AG04449 (cell line): ENCODE data around the gene SCLT1.

Source experiments
- CTCF ChIA-PET: fragments of 350-600 bp; formaldehyde crosslinking; extraction: SDS; loops from one replicate; lab custom pipeline; 2021; ENCODE audit warnings: antibody characterized with exemption; lab: Yijun Ruan, JAX
- POLR2A ChIA-PET: fragments of 400-600, 350-600 bp; formaldehyde crosslinking; extraction: SDS; loops from one replicate; lab custom pipeline; 2020; ENCODE audit warnings: antibody characterized with exemption, inconsistent platforms; lab: Yijun Ruan, JAX
- DNase-seq: peaks from one replicate; pipeline ENCODE4 v3.0.0-alpha.2; 2010; ENCODE audit warnings: low read depth, low spot score
- H3K4me3 ChIP-seq: 2 replicates; pipeline ENCODE4 v1.5.1; 2011; ENCODE audit warnings: low read depth, mild to moderate bottlenecking, control low read depth, low read length
- TF ChIP-seq, protein P1 (sequence below): IDR thresholded peaks from one replicate; pipeline ENCODE4 v1.5.1; 2011; ENCODE audit warnings: mild to moderate bottlenecking, moderate library complexity, low read length, control low read depth, inconsistent platforms; ENCODE audit not compliant: insufficient read depth; ENCODE audit errors: missing control alignments

SCLT1 gene

DNA sequence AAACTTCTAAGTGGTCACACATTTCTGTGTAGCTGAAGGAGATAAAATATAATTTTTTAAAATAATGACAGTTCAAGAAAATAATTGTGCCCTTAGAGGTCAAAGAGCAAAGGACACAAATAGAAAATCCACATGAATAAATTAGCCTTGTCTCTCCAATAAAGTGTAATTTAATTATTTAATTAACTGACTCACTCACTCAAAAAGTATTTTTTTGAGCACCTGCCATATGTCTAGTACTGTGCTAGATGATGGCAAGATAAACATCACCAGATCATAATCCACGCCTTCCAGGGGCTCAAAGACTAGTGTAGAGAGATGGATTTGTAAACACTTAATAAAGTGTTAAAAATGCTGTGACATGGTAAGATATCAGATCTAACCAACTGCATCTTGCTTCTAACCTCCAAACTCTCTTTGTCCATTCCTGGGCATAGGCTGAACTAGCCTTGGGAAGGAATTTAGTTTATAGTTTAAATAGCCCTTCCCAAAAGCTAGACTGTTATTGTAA is 112.5 kb downstream of the SCLT1 start:
- ChIA-PET CTCF (no interaction called here), POLR2A (no interaction called here)
- TF ChIP-seq, protein P1, sequence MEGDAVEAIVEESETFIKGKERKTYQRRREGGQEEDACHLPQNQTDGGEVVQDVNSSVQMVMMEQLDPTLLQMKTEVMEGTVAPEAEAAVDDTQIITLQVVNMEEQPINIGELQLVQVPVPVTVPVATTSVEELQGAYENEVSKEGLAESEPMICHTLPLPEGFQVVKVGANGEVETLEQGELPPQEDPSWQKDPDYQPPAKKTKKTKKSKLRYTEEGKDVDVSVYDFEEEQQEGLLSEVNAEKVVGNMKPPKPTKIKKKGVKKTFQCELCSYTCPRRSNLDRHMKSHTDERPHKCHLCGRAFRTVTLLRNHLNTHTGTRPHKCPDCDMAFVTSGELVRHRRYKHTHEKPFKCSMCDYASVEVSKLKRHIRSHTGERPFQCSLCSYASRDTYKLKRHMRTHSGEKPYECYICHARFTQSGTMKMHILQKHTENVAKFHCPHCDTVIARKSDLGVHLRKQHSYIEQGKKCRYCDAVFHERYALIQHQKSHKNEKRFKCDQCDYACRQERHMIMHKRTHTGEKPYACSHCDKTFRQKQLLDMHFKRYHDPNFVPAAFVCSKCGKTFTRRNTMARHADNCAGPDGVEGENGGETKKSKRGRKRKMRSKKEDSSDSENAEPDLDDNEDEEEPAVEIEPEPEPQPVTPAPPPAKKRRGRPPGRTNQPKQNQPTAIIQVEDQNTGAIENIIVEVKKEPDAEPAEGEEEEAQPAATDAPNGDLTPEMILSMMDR = no peak
- no peak for DNase-seq
- no peak overlapping the region for H3K4me3 ChIP-seq

DNA sequence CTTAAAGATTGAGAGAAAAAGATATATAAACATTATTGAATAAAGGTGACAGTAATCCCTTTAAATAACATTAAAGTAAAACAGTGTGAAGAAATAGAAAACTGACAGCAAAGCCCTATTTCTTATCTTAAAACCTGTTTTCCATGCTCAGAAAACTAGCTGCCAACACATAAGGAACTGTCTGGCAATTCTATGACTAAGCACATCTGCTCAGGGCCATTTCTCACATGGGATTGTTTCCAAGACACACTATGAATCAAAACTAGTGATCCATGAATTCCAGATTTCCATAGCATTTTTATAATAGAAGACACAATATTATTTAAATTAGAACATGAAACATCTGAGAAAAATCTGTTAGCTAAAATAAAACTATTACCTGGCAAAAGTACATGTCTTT is 113.4 kb downstream of the SCLT1 start:
- peak; percentile 54 for DNase-seq
- no peak overlapping the region for H3K4me3 ChIP-seq
- POLR2A ChIA-PET = no interaction called here
- CTCF ChIA-PET = interaction anchor here (1.0 kb wide), 1 partner anchor 49 kb away, joined by 3 read pairs; no protein-coding TSS in a partner anchor
- TF ChIP-seq, protein P1 = no peak

DNA sequence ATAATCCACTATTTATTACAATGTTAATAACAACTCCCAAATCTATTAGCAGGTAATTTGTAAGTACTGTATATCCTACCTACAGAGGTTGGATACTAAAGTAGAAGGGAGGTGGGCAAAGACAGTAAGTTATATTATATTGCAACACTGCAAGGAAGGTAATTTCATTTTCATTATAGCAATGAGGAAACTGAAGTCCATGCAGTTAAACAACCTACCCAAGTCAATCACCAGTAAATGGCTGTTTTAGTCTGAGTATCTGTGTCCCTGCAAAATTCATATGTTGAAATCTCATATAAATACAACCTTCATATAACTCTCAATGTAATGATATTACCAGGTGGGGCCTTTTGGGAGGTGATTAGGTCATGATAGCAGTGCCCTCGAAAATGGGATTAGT is 114.4 kb downstream of the SCLT1 start:
- TF ChIP-seq, protein P1 = no peak
- no peak for DNase-seq
- H3K4me3 ChIP-seq = no peak overlapping the region
- CTCF ChIA-PET = no interaction called here
- POLR2A ChIA-PET = no interaction called here

DNA sequence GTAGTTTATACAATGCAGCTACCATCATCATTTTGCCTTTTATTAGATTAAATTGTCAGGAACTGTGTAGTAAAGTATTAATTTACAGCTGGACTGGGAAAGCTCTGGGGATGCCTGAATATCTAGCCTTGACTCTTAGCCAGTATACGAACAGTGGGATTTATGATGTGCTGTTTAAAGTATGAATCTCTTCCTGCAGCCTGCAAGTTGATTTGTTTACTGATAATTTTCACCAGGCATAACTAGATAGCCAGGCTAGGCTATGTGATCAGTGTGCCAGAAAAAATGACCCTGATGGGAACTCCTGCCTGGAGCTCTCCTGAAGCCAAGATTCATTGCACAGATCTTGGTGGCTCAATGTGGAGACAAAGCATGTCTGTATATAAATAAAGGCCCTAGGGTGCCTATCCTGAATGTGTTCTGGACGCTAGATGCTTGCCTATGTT is 119.2 kb downstream of the SCLT1 start:
- TF ChIP-seq, protein P1 = no peak
- H3K4me3 ChIP-seq = no peak overlapping the region
- ChIA-PET POLR2A (no interaction called here), CTCF (no interaction called here)
- DNase-seq = no peak

DNA sequence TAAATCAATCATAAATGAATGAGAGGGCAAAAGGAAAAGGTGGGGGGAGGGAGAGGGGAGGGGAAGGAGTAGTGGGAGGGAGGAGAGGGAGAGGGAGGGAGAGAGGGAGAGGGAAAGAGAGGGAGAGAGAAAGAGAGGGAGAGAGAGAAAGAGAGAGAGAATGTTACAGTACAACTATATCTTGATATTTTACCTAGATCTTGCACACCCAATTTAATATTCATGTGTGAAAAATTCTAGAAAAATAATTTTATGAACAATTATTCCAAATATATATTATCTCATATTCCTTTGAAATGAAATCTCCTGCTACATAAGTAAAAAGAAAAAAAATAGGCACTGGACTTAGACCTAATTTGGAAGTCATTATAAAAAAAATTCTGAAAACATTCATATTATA is 120.0 kb downstream of the SCLT1 start:
- POLR2A ChIA-PET = no interaction called here
- TF ChIP-seq, protein P1 = no peak
- DNase-seq = no peak
- CTCF ChIA-PET = no interaction called here
- no peak overlapping the region for H3K4me3 ChIP-seq

DNA sequence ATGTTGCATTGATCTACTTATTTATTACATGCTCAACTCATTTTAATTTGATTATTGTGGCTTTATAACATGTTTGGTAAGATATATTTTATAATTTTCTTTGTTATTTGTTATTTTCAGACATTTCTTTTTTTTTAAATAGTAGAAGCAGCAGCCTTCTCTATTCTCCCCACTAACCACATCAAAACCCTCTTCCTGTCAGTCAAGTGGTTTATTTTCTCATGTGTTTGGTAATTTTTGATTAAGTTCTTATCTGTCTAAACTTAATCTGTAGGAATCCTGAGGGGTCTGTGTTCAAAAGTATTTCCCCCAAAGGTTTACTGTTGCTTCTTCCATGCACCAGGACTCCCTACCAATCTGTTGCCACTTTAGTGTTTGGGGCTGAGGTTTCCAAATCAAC is 131.9 kb downstream of the SCLT1 start:
- ChIA-PET CTCF (no interaction called here), POLR2A (no interaction called here)
- no peak for DNase-seq
- TF ChIP-seq, protein P1 = no peak
- no peak overlapping the region for H3K4me3 ChIP-seq
